ENCODE data around the gene ST3GAL6.

GRCh38 chr3:98750276-98750919 is 12.7 kb upstream of the ST3GAL6 start:
- TF ChIP-seq CTCF (IDR thresholded peaks at IDR 0.05; ENCODE audit: poor library complexity) = no peak
- no peak for TF ChIP-seq EZH2phosphoT487 (IDR thresholded peaks at IDR 0.05; ENCODE audit: low read depth, severe bottlenecking, unreplicated experiment)
- TF ChIP-seq EZH2 (IDR thresholded peaks at IDR 0.05; ENCODE audit: borderline replicate concordance) = no peak
